ENCODE data around the gene KCTD13. TPM values are rescaled to one million over a fixed set of nuclear protein-coding genes. Genes with fewer than 3 reads are reported as not detected.

Gene KCTD13
- total RNA-seq, result 24.7 and 38.2 TPM in 2 replicates

- Histone ChIP-seq H3K27me3 (ENCODE audit: control insufficient read depth, insufficient read depth, low read length) (no peaks in the 10 kb centered on the region), H3K4me3 (ENCODE audit: low read depth, low read length) (peak within 1 kb of the TSS; percentile 90), H3K36me3 (ENCODE audit: control insufficient read depth, insufficient read depth, low read length) (no peaks in the 10 kb centered on the region)
- peak; percentile 29 for DNase-seq (ENCODE audit: low read depth)
- no peak for TF ChIP-seq CTCF (IDR thresholded peaks at IDR 0.05; ENCODE audit: insufficient read depth, low read length, poor library complexity, severe bottlenecking)
These were observed at the start of gene KCTD13 for GRCh38 chr16:29925781-29926710. Gene KCTD13 (minus strand): TSS chr16:29926226. CDS start chr16:29926033, 193 bp downstream.

GRCh38 chr16:29975134-29975538 is 49.1 kb upstream of the KCTD13 start:
- Histone ChIP-seq H3K27me3 (ENCODE audit: control insufficient read depth, insufficient read depth, low read length) (no peaks in the 10 kb centered on the region), H3K4me3 (ENCODE audit: low read depth, low read length) (peak overlapping the region; percentile 82), H3K36me3 (ENCODE audit: control insufficient read depth, insufficient read depth, low read length) (peaks cover 1% of the 10 kb centered on the region)
- no peak for DNase-seq (ENCODE audit: low read depth)
- no peak for TF ChIP-seq CTCF (IDR thresholded peaks at IDR 0.05; ENCODE audit: insufficient read depth, low read length, poor library complexity, severe bottlenecking)

GRCh38 chr16:29974291-29975133 is 48.5 kb upstream of the KCTD13 start:
- Histone ChIP-seq H3K27me3 (ENCODE audit: control insufficient read depth, insufficient read depth, low read length) (no peaks in the 10 kb centered on the region), H3K4me3 (ENCODE audit: low read depth, low read length) (peak overlapping the region; percentile 82), H3K36me3 (ENCODE audit: control insufficient read depth, insufficient read depth, low read length) (peaks cover 1% of the 10 kb centered on the region)
- no peak for DNase-seq (ENCODE audit: low read depth)
- TF ChIP-seq CTCF (IDR thresholded peaks at IDR 0.05; ENCODE audit: insufficient read depth, low read length, poor library complexity, severe bottlenecking), result no peak

- DNase-seq (ENCODE audit: low read depth), result peak; percentile 89
- peaks cover 1% of the 10 kb centered on the region for H3K36me3 ChIP-seq (ENCODE audit: control insufficient read depth, insufficient read depth, low read length)
- TF ChIP-seq CTCF (IDR thresholded peaks at IDR 0.05; ENCODE audit: insufficient read depth, low read length, poor library complexity, severe bottlenecking), result no peak
- H3K4me3 ChIP-seq (ENCODE audit: low read depth, low read length), result peak within 1 kb of the TSS; percentile 82
- H3K27me3 ChIP-seq (ENCODE audit: control insufficient read depth, insufficient read depth, low read length), result no peaks in the 10 kb centered on the region
These were observed 47.6 kb upstream of the KCTD13 start, which contains the start of gene TAOK2 for GRCh38 chr16:29973384-29974246. Gene TAOK2 (plus strand): TSS chr16:29973868. CDS start chr16:29977773, 3,905 bp downstream.

- Histone ChIP-seq H3K27me3 (ENCODE audit: control insufficient read depth, insufficient read depth, low read length) (no peaks in the 10 kb centered on the region), H3K36me3 (ENCODE audit: control insufficient read depth, insufficient read depth, low read length) (peaks cover under 1% of the 10 kb centered on the region), H3K4me3 (ENCODE audit: low read depth, low read length) (no peak overlapping the region)
- TF ChIP-seq CTCF (IDR thresholded peaks at IDR 0.05; ENCODE audit: insufficient read depth, low read length, poor library complexity, severe bottlenecking), result no peak
- DNase-seq (ENCODE audit: low read depth), result no peak
These were observed 47.0 kb upstream of the KCTD13 start for GRCh38 chr16:29972992-29973383.
